B cell (primary cell): ENCODE measurements around the gene MLEC. TPM values are rescaled to one million over a fixed set of nuclear protein-coding genes. Genes with fewer than 3 reads are reported as not detected.

Experiments used
- ATAC-seq: fragments of 200-7000 bp; cut with Tn5 transposase; one replicate; pipeline ENCODE4 v1.10.0; 2021; ENCODE audit warnings: low read depth, mild to moderate bottlenecking, moderate number of reproducible peaks, moderate library complexity
- CTCF ChIA-PET: fragments of 350-600 bp; sonication (Branson Sonifier 250); formaldehyde crosslinking; loops from one replicate; lab custom pipeline; 2021; ENCODE audit warnings: antibody characterized with exemption, inconsistent platforms; lab: Charles Lee
- POLR2A ChIA-PET: fragments of 350-600 bp; sonication (Branson Sonifier 250); formaldehyde crosslinking; loops from one replicate; lab custom pipeline; 2021; ENCODE audit warnings: antibody characterized with exemption; lab: Charles Lee
- DNase-seq: peaks from one replicate; pipeline ENCODE4 v3.0.0; 2013
- H2AFZ ChIP-seq: 2 replicates; pipeline ENCODE4 v1.6.1; 2012; ENCODE audit warnings: mild to moderate bottlenecking, low read depth, low read length; ENCODE audit not compliant: insufficient read depth, poor library complexity, severe bottlenecking
- H3K27ac ChIP-seq, 2 donors: 1 replicate in 1 of 2; 2 replicates in 1 of 2; pipeline ENCODE4 v1.5.1; 2012 to 2013; ENCODE audit warnings: low read length in 2 of 2, mild to moderate bottlenecking in 2 of 2, moderate library complexity in 1 of 2
- H3K27me3 ChIP-seq, 4 experiments: fragments of 200-600 bp in 1 of 4; sonication (generic) in 1 of 4; replicated peaks in 1 of 4; 1 replicate in 2 of 4; 2 replicates in 2 of 4; pipeline versions ENCODE4 v1.6.1 to v1.7.0; 2013 to 2016; ENCODE audit warnings: low read length in 3 of 4, mild to moderate bottlenecking in 2 of 4, mixed read lengths in 1 of 4, moderate library complexity in 1 of 4; ENCODE audit not compliant: insufficient read depth in 4 of 4, control insufficient read depth in 3 of 4; ENCODE audit errors: control extremely low read depth in 1 of 4
- H3K36me3 ChIP-seq, 2 experiments: replicated peaks in 1 of 2; 1 replicate in 1 of 2; 2 replicates in 1 of 2; pipeline versions ENCODE4 v1.6.1 to v1.7.1; 2013; ENCODE audit warnings: low read length in 1 of 2; ENCODE audit not compliant: insufficient read depth in 2 of 2, control insufficient read depth in 1 of 2; ENCODE audit errors: control extremely low read depth in 1 of 2, extremely low read depth in 1 of 2
- H3K4me1 ChIP-seq, 2 donors: fragments of 200-600 bp in 1 of 2; sonication (generic) in 1 of 2; 1 replicate in 1 of 2; 2 replicates in 1 of 2; pipeline versions ENCODE4 v1.5.1 to v1.6.1; 2013 to 2017; ENCODE audit warnings: low read length in 2 of 2; ENCODE audit not compliant: control insufficient read depth in 2 of 2, insufficient read depth in 2 of 2
- H3K4me2 ChIP-seq: replicated peaks from 2 replicates; pipeline ENCODE3; 2012; ENCODE audit warnings: mild to moderate bottlenecking, low read depth, low read length; ENCODE audit not compliant: poor library complexity, severe bottlenecking
- H3K4me3 ChIP-seq, 5 experiments: fragments of 200-600 bp in 1 of 5; sonication (generic) in 1 of 5; 1 replicate in 3 of 5; 2 replicates in 2 of 5; pipeline versions ENCODE4 v1.5.1 to v1.7.0; 2011 to 2016; ENCODE audit warnings: low read length in 4 of 5, mild to moderate bottlenecking in 4 of 5, low read depth in 2 of 5, control low read depth in 1 of 5, moderate library complexity in 1 of 5; ENCODE audit not compliant: insufficient read depth in 1 of 5; ENCODE audit errors: control extremely low read depth in 1 of 5, extremely low read depth in 1 of 5
- H3K79me2 ChIP-seq: fragments of 200-600 bp; sonication (generic); one replicate; pipeline ENCODE4 v1.6.0; 2016; ENCODE audit warnings: low read length; ENCODE audit not compliant: control insufficient read depth, insufficient read depth
- H3K9ac ChIP-seq: fragments of 200-600 bp; sonication (generic); 2 replicates; pipeline ENCODE4 v1.6.1; 2017; ENCODE audit warnings: mild to moderate bottlenecking, low read length, moderate library complexity
- H3K9me3 ChIP-seq, 3 donors: one replicate each; pipeline versions ENCODE4 v1.6.1 to v1.7.1; 2013; ENCODE audit warnings: low read length in 2 of 3; ENCODE audit not compliant: control insufficient read depth in 2 of 3, insufficient read depth in 1 of 3; ENCODE audit errors: control extremely low read depth in 1 of 3
- H4K20me1 ChIP-seq: 2 replicates; pipeline ENCODE4 v1.6.0; 2012; ENCODE audit warnings: mild to moderate bottlenecking, low read length; ENCODE audit not compliant: insufficient read depth, control insufficient read depth, poor library complexity, severe bottlenecking
- H3K27ac Mint-ChIP-seq: one replicate; pipeline ENCODE4 v1.8.0; 2021; ENCODE audit warnings: mixed read lengths
- H3K27me3 Mint-ChIP-seq: one replicate; pipeline ENCODE4 v1.8.0; 2021; ENCODE audit warnings: mixed read lengths
- H3K4me1 Mint-ChIP-seq: one replicate; pipeline ENCODE4 v1.8.0; 2021; ENCODE audit warnings: mixed read lengths
- H3K4me3 Mint-ChIP-seq: one replicate; pipeline ENCODE4 v1.8.0; 2021; ENCODE audit warnings: mixed read lengths
- H3K9me3 Mint-ChIP-seq: one replicate; pipeline ENCODE4 v1.8.0; 2022; ENCODE audit warnings: mixed read lengths; ENCODE audit not compliant: insufficient read depth
- EZH2 ChIP-seq: IDR thresholded peaks from 2 replicates; pipeline ENCODE4 v1.6.1; 2012; ENCODE audit warnings: borderline replicate concordance, low read depth, mild to moderate bottlenecking, moderate library complexity, low read length; ENCODE audit not compliant: insufficient read depth, poor library complexity, severe bottlenecking
- WGBS: methylation state at CpG from one replicate; pipeline ENCODE4 v1.1.5; 2013; ENCODE audit warnings: missing lambda C conversion rate; ENCODE audit not compliant: insufficient coverage; 5-methylcytosine and 5-hydroxymethylcytosine counted together
- intact Hi-C: fragments of 100-400 bp; cut with micrococcal nuclease; formaldehyde crosslinking; loops from one replicate; pipeline ENCODE4 v1.10.0; 2022
- polyA plus RNA-seq: library from polyadenylated mRNA; depleted of rRNA; stranded (reverse); fragments of >200 nt; gene quantifications from 2 replicates; pipeline ENCODE4 v1.2.3, GENCODE V29; 2012
- total RNA-seq, 2 donors: library from RNA; stranded (reverse); fragments of 120-200 nt in 1 of 2; gene quantifications; 1 replicate in 1 of 2; 2 replicates in 1 of 2; pipeline versions ENCODE4 v1.2.3 to v1.2.4, GENCODE V29; 2013 to 2022
- TF ChIP-seq, protein P1 (sequence below): fragments of 200-600 bp; IDR thresholded peaks from one replicate; pipeline ENCODE4 v1.8.0; 2022; ENCODE audit warnings: antibody characterized with exemption, mild to moderate bottlenecking

Gene MLEC
- total and polyA plus RNA-seq, 2 donors (not counting 1 experiment from before 2014, with no cell fraction given): 5.5 to 52.6 TPM

DNA sequence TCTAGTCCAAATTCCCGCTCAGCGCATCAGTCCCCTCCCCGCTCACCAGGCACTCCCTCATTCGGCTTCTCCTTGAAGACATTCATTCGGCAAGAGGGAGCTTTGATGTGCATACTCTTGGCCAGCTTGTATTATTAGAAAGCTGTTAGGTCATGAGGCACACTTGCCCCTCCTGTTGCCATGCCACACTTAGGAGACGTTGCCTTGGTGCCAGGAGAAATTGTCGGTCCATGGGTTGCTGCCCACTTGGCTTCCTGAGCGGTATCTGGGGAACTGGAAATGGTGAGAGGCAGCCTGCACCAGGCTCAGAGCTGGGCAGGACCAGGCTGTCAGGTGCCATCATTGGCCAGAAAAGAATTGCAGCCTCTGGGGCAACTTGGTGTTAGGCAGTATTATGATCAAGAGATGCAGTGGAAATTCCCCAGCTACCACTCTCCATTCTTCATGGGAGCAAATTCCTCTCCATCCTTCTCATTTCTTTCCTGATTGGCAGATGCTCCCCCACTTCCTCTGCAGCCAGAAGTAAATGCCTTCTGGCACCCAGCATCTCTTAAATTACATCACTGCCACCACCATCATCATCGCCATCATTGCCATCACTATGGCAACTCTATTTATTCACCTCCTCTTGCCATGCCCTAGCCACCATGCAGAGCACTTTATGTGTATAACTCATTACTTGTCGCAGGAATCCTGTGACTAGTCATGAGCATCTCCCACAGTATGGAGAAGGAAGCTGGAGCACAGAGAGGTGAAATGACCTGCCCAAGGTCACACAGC is 34.1 kb upstream of the MLEC start:
- Histone ChIP-seq H3K36me3 (no peaks in the 10 kb centered on the region), H3K79me2 (peaks cover 4% of the 10 kb centered on the region), H3K9ac (no peak overlapping the region), H3K4me2 (no peak overlapping the region), H3K27ac (no peak overlapping the region), H2AFZ (no peak overlapping the region), H3K9me3 (no peaks in the 10 kb centered on the region), H3K4me1 (peaks cover 12 to 17% of the 10 kb centered on the region in 2 donors), H3K4me3 (no peak overlapping the region), H3K27me3 (peaks cover 0 to 38% (median 10%) of the 10 kb centered on the region in 4 experiments), H4K20me1 (no peaks in the 10 kb centered on the region)
- no peak for TF ChIP-seq EZH2
- TF ChIP-seq, protein P1, sequence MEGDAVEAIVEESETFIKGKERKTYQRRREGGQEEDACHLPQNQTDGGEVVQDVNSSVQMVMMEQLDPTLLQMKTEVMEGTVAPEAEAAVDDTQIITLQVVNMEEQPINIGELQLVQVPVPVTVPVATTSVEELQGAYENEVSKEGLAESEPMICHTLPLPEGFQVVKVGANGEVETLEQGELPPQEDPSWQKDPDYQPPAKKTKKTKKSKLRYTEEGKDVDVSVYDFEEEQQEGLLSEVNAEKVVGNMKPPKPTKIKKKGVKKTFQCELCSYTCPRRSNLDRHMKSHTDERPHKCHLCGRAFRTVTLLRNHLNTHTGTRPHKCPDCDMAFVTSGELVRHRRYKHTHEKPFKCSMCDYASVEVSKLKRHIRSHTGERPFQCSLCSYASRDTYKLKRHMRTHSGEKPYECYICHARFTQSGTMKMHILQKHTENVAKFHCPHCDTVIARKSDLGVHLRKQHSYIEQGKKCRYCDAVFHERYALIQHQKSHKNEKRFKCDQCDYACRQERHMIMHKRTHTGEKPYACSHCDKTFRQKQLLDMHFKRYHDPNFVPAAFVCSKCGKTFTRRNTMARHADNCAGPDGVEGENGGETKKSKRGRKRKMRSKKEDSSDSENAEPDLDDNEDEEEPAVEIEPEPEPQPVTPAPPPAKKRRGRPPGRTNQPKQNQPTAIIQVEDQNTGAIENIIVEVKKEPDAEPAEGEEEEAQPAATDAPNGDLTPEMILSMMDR: no peak
- H3K27me3 Mint-ChIP-seq: peaks cover 33% of the 10 kb centered on the region
- intact Hi-C loops: no loop called here
- 92% methylated on average over 6 of the region's 10 CpGs for WGBS
- DNase-seq: no peak
- no peak overlapping the region for H3K27ac Mint-ChIP-seq
- no peaks in the 10 kb centered on the region for H3K9me3 Mint-ChIP-seq
- H3K4me3 Mint-ChIP-seq: no peak overlapping the region
- POLR2A ChIA-PET: no interaction called here
- peaks cover 17% of the 10 kb centered on the region for H3K4me1 Mint-ChIP-seq
- CTCF ChIA-PET: interaction anchor here (0.8 to 12.5 kb wide), 5 partner anchors 20 to 319 kb away, joined by 3 to 204 read pairs (median 4); no protein-coding TSS in a partner anchor
- no peak for ATAC-seq

DNA sequence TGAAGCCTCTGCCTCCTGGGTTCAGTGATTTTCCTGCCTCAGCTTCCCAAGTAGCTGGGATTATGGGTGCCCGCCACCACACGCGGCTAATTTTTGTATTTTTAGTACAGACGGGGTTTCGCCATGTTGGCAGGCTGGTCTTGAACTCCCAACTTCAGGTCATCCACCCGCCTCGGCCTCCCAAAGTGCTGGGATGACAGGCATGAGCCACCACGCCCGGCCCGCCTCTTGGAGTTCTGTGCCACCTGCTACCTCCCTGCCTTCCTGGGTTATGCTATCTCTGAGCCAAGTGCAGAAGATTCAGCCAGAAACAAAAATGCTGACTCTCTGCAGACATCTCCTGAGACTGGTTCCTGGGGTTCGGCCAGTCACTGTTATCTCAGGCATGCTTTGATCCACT is 33.3 kb upstream of the MLEC start:
- ATAC-seq (no peak), DNase-seq (no peak)
- Mint-ChIP-seq H3K9me3 (no peaks in the 10 kb centered on the region), H3K27ac (no peak overlapping the region), H3K4me3 (no peak overlapping the region), H3K27me3 (peaks cover 33% of the 10 kb centered on the region), H3K4me1 (peaks cover 12% of the 10 kb centered on the region)
- no peak overlapping the region for H2AFZ ChIP-seq
- no peak for TF ChIP-seq EZH2
- TF ChIP-seq, protein P1: no peak
- 96% methylated on average over 11 of the region's 11 CpGs for WGBS
- peaks cover 0 to 40% (median 9%) of the 10 kb centered on the region in 4 experiments for H3K27me3 ChIP-seq
- H3K9me3 ChIP-seq: no peaks in the 10 kb centered on the region
- no peak overlapping the region for H3K9ac ChIP-seq
- H3K79me2 ChIP-seq: peaks cover 4% of the 10 kb centered on the region
- intact Hi-C loops: no loop called here
- H3K4me3 ChIP-seq: no peak overlapping the region
- no peak overlapping the region for H3K27ac ChIP-seq
- no peak overlapping the region for H3K4me2 ChIP-seq
- ChIA-PET POLR2A (interaction anchor here (0.6 kb wide), 1 partner anchor 358 kb away, joined by 4 read pairs; no protein-coding TSS in a partner anchor), CTCF (interaction anchor here (12.5 kb wide), 1 partner anchor 20 kb away, joined by 204 read pairs; no protein-coding TSS in a partner anchor)
- H4K20me1 ChIP-seq: no peaks in the 10 kb centered on the region
- H3K36me3 ChIP-seq: no peaks in the 10 kb centered on the region
- H3K4me1 ChIP-seq: peaks cover 12 to 15% of the 10 kb centered on the region in 2 donors
